HG03108 (cell line): ENCODE data around the gene PELI3.

Experiments used
- ATAC-seq: cut with Tn5 transposase; IDR thresholded peaks from one replicate; pipeline ENCODE4 v1.9.1; 2021; ENCODE audit warnings: moderate library complexity; ENCODE audit not compliant: unreplicated experiment

Gene PELI3

GRCh38 chr11:66473608-66474515, 7.2 kb downstream of the PELI3 start:
- ATAC-seq = no peak

- no peak for ATAC-seq
Measured at GRCh38 chr11:66475349-66476172, 8.9 kb downstream of the PELI3 start.

GRCh38 chr11:66476173-66476840, 9.6 kb downstream of the PELI3 start:
- ATAC-seq = no peak

GRCh38 chr11:66476841-66477251, 10.1 kb downstream of the PELI3 start:
- no peak for ATAC-seq

GRCh38 chr11:66477263-66478201, 10.8 kb downstream of the PELI3 start:
- ATAC-seq = no peak

GRCh38 chr11:66478729-66479393, 12.2 kb downstream of the PELI3 start:
- ATAC-seq = no peak

GRCh38 chr11:66479394-66480116, 12.8 kb downstream of the PELI3 start:
- no peak for ATAC-seq

- ATAC-seq = peak; percentile 85
Measured at GRCh38 chr11:66480117-66480938, 13.6 kb downstream of the PELI3 start, which contains the start of gene DPP3. Gene DPP3, plus strand, starts transcription at chr11:66480434. Its CDS starts 1,767 bp downstream, at chr11:66482201.

- ATAC-seq = no peak
Measured at GRCh38 chr11:66484806-66485380, 18.2 kb downstream of the PELI3 start.

GRCh38 chr11:66488957-66489356, 22.3 kb downstream of the PELI3 start:
- ATAC-seq = no peak

- no peak for ATAC-seq
Measured at GRCh38 chr11:66489636-66490035, 22.9 kb downstream of the PELI3 start.

- ATAC-seq = no peak
Measured at GRCh38 chr11:66491315-66491935, 24.7 kb downstream of the PELI3 start.

GRCh38 chr11:66492161-66492865, 25.6 kb downstream of the PELI3 start:
- no peak for ATAC-seq

GRCh38 chr11:66493130-66493529, 26.4 kb downstream of the PELI3 start:
- ATAC-seq = no peak

GRCh38 chr11:66494458-66494857, 27.8 kb downstream of the PELI3 start:
- no peak for ATAC-seq

GRCh38 chr11:66494935-66495334, 28.2 kb downstream of the PELI3 start:
- no peak for ATAC-seq
